ENCODE results near the gene CPLX1. TPM values are rescaled to one million over a fixed set of nuclear protein-coding genes. Genes with fewer than 3 reads are reported as not detected.

CPLX1 gene
- total and polyA plus RNA-seq, 2 experiments from 2014 or later = 0.79 to 1.8 TPM

- DNase-seq (ENCODE audit: low read depth in 1 of 2, low spot score in 1 of 2) = peak in 1 of 2 donors; percentile 30
- Histone ChIP-seq H3K9me3 (ENCODE audit: low read depth) (no peaks in the 10 kb centered on the region), H3K27me3 (peaks cover 52% of the 10 kb centered on the region), H3K4me1 (ENCODE audit: low read depth) (no peaks in the 10 kb centered on the region), H3K27ac (no peak overlapping the region), H3K36me3 (no peaks in the 10 kb centered on the region), H3K4me3 (no peak overlapping the region)
- TF ChIP-seq, protein P1, sequence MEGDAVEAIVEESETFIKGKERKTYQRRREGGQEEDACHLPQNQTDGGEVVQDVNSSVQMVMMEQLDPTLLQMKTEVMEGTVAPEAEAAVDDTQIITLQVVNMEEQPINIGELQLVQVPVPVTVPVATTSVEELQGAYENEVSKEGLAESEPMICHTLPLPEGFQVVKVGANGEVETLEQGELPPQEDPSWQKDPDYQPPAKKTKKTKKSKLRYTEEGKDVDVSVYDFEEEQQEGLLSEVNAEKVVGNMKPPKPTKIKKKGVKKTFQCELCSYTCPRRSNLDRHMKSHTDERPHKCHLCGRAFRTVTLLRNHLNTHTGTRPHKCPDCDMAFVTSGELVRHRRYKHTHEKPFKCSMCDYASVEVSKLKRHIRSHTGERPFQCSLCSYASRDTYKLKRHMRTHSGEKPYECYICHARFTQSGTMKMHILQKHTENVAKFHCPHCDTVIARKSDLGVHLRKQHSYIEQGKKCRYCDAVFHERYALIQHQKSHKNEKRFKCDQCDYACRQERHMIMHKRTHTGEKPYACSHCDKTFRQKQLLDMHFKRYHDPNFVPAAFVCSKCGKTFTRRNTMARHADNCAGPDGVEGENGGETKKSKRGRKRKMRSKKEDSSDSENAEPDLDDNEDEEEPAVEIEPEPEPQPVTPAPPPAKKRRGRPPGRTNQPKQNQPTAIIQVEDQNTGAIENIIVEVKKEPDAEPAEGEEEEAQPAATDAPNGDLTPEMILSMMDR (IDR thresholded peaks at IDR 0.05; ENCODE audit: low read depth, low read length) = peak; percentile 22
Observed at GRCh38 chr4:828641-829271, 2.8 kb upstream of the CPLX1 start.

DNA sequence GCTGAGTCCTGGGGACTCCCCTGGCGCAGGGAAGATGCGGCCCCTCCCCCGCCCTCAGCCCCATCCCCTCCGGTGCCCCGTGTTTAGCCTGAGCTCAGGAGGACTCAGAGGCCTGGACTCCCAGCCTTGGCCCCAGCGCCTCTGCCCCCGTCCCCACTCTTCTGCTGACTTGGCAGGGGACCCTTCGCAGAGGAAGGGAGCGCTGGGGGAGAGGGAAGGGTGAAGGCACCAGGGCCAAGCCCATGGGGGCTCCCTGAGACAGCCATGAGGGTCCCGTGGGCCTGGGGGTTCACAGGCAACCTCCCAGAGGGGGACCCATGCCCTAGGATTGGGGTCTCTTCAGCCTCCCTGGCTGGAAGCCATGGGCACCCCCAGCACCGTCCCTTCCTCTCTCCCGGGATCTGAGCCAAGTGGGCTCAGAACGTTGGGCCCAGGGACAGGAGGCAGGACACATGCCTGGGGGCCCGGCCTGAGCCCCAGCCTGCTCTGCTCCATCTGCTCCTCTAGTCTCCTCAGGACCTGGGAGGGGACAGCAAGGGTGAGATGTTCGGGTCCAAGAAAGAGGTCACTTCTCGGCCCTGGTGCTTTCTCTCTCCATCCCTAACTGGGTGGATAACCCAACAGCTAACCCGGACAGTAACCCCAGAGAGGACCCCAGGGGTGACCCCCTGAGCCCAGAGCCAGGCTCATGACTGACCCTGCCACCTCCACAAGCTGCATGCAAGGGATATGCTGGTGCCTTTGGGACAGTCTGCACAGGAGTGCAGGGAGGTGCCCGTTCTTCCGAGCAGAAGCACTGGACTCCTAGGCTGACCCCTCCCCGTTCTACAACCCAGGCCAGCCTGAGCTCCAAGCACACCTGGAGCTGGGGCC is 1.5 kb upstream of the CPLX1 start:
- peak overlapping the region; percentile 38 for H3K4me3 ChIP-seq
- no peaks in the 10 kb centered on the region for H3K4me1 ChIP-seq (ENCODE audit: low read depth)
- H3K27me3 ChIP-seq = peaks cover 65% of the 10 kb centered on the region
- H3K36me3 ChIP-seq = no peaks in the 10 kb centered on the region
- no peak overlapping the region for H3K27ac ChIP-seq
- DNase-seq (ENCODE audit: low read depth in 1 of 2, low spot score in 1 of 2) = no peak
- no peaks in the 10 kb centered on the region for H3K9me3 ChIP-seq (ENCODE audit: low read depth)
- TF ChIP-seq, protein P1 (IDR thresholded peaks at IDR 0.05; ENCODE audit: low read depth, low read length) = no peak

DNA sequence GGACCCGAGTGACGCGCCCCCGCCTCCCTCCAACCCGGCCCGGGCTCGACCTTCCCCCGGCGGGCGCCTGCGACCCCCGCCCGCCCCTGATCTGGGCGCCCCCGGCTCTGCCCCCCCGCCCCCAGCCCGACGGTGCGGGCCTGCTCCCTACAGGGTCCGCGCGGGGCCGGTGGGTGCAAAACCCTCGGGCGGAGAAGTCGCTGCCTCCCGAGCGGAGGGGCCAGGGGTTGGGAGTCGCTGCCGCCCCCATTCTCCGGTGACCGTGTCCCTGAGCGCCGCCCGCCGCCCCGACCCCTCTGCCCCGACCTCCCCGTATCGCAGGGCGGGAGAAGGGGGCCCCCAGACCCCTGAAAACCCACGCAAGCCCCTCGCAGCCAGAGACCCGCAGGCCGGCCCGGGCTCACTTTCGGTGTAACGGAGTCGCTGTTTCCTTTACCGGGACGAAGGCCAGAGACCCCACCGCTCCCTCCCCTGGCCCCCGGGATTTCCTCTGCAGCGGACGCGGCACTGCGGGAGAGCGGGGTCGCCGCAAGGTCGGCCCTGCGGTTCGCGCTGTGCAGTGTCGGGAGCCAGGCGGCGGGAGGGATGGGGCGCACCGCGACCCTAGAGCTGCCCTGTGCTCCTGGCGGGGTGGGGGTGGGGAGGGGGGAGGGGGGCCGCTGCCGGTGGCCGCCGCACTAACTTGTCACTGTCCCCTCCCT is 729 bp upstream of the CPLX1 start:
- Histone ChIP-seq H3K4me1 (ENCODE audit: low read depth) (no peaks in the 10 kb centered on the region), H3K4me3 (peak overlapping the region; percentile 38), H3K27ac (no peak overlapping the region), H3K9me3 (ENCODE audit: low read depth) (no peaks in the 10 kb centered on the region), H3K27me3 (peaks cover 73% of the 10 kb centered on the region), H3K36me3 (no peaks in the 10 kb centered on the region)
- TF ChIP-seq, protein P1 (IDR thresholded peaks at IDR 0.05; ENCODE audit: low read depth, low read length) = no peak
- DNase-seq (ENCODE audit: low read depth in 1 of 2, low spot score in 1 of 2) = peak in 1 of 2 donors; percentile 40

GRCh38 chr4:825063-825970 is 612 bp downstream of the CPLX1 start:
- Histone ChIP-seq H3K27ac (no peak overlapping the region), H3K9me3 (ENCODE audit: low read depth) (no peaks in the 10 kb centered on the region), H3K27me3 (peaks cover 86% of the 10 kb centered on the region), H3K4me3 (peak overlapping the region; percentile 28), H3K4me1 (ENCODE audit: low read depth) (no peaks in the 10 kb centered on the region), H3K36me3 (no peaks in the 10 kb centered on the region)
- DNase-seq (ENCODE audit: low read depth in 1 of 2, low spot score in 1 of 2) = peak; percentile 33 to 66
- TF ChIP-seq, protein P1 (IDR thresholded peaks at IDR 0.05; ENCODE audit: low read depth, low read length) = no peak
